Endothelial cell of umbilical vein (primary cell): ENCODE results near the gene GALT. TPM values are rescaled to one million over a fixed set of nuclear protein-coding genes. Genes with fewer than 3 reads are reported as not detected.
A peak's percentile ranks its signal among the peaks of the same experiment; 100 is the strongest.

Experiments used
- BruUV-seq: library from RNA; stranded (reverse); fragments of 400-500 nt; replicated peaks from 2 replicates; lab custom pipeline; 2021; lab: Mats Ljungman, UMichigan
- CTCF ChIA-PET: fragments of 300-600, 350-600 bp; sonication (Branson Sonifier 250); formaldehyde crosslinking; loops from one replicate; lab custom pipeline; 2021; ENCODE audit warnings: antibody characterized with exemption, inconsistent platforms; lab: Charles Lee
- POLR2A ChIA-PET: fragments of 300-600, 350-600 bp; sonication (Branson Sonifier 250); formaldehyde crosslinking; loops from one replicate; lab custom pipeline; 2021; ENCODE audit warnings: antibody characterized with exemption, inconsistent platforms; lab: Charles Lee
- DNase-seq: peaks from one replicate; pipeline ENCODE4 v3.0.0-alpha.2; 2011; ENCODE audit warnings: low read depth, low spot score
- FAIRE-seq: peaks from 2 replicates; lab custom pipeline; 2011; peaks lifted over from hg19 to GRCh38; lab: Jason Lieb, UNC
- H2AFZ ChIP-seq: 2 replicates; pipeline ENCODE4 v1.6.0; 2012; ENCODE audit warnings: low read depth, low read length, control low read depth, inconsistent platforms
- H3K27ac ChIP-seq: 2 replicates; pipeline ENCODE4 v1.5.1; 2011; ENCODE audit warnings: low read depth, mild to moderate bottlenecking, control low read depth, low read length, moderate library complexity; ENCODE audit not compliant: insufficient read depth
- H3K27me3 ChIP-seq, 2 experiments: 2 replicates each; pipeline versions ENCODE4 v1.6.0 to v1.6.1; 2011; ENCODE audit warnings: low read length in 2 of 2, mixed read lengths in 1 of 2; ENCODE audit not compliant: control insufficient read depth in 2 of 2, insufficient read depth in 2 of 2
- H3K36me3 ChIP-seq, 2 experiments: 2 replicates in 1 of 2; 3 replicates in 1 of 2; pipeline ENCODE4 v1.5.1; 2011; ENCODE audit warnings: low read length in 2 of 2, mild to moderate bottlenecking in 1 of 2, moderate library complexity in 1 of 2; ENCODE audit not compliant: control insufficient read depth in 2 of 2, insufficient read depth in 2 of 2; ENCODE audit errors: extremely low read depth in 1 of 2
- H3K4me1 ChIP-seq: 3 replicates; pipeline ENCODE4 v1.5.1; 2011; ENCODE audit warnings: mild to moderate bottlenecking, low read length; ENCODE audit not compliant: control insufficient read depth, insufficient read depth; ENCODE audit errors: extremely low read depth
- H3K4me2 ChIP-seq: 2 replicates; pipeline ENCODE4 v1.6.1; 2011; ENCODE audit warnings: low read length, control low read depth, mixed read lengths; ENCODE audit not compliant: insufficient read depth
- H3K4me3 ChIP-seq, 3 experiments: fragments of 200-600 bp in 1 of 3; sonication (generic), shearing (Covaris generic) in 1 of 3; replicated peaks in 1 of 3; 2 replicates each; pipeline ENCODE4 v1.5.1; 2011 to 2016; ENCODE audit warnings: control low read depth in 3 of 3, low read length in 3 of 3, mild to moderate bottlenecking in 2 of 3, inconsistent platforms in 1 of 3, low read depth in 1 of 3, moderate library complexity in 1 of 3; ENCODE audit not compliant: insufficient read depth in 1 of 3
- H3K79me2 ChIP-seq: 2 replicates; pipeline ENCODE4 v1.6.0; 2012; ENCODE audit warnings: low read length, inconsistent platforms; ENCODE audit not compliant: control insufficient read depth, insufficient read depth
- H3K9ac ChIP-seq: replicated peaks from 2 replicates; pipeline ENCODE3; 2011; ENCODE audit warnings: low read length, control low read depth; ENCODE audit not compliant: insufficient read depth; ENCODE audit errors: extremely low read depth
- H3K9me1 ChIP-seq: replicated peaks from 3 replicates; pipeline ENCODE4 v1.6.0; 2011; ENCODE audit warnings: mild to moderate bottlenecking, low read length; ENCODE audit not compliant: control insufficient read depth, insufficient read depth; ENCODE audit errors: extremely low read depth
- H3K9me3 ChIP-seq: replicated peaks from 2 replicates; pipeline ENCODE4 v1.5.1; 2012; ENCODE audit warnings: low read length, inconsistent platforms; ENCODE audit not compliant: control insufficient read depth, insufficient read depth
- H4K20me1 ChIP-seq: replicated peaks from 2 replicates; pipeline ENCODE3; 2011; ENCODE audit warnings: mild to moderate bottlenecking, low read length; ENCODE audit not compliant: control insufficient read depth, insufficient read depth; ENCODE audit errors: extremely low read depth
- EZH2 ChIP-seq: IDR thresholded peaks from 2 replicates; pipeline ENCODE4 v1.6.1; 2012; ENCODE audit warnings: borderline replicate concordance, low read depth, mild to moderate bottlenecking, moderate library complexity, low read length, inconsistent platforms; ENCODE audit not compliant: severe bottlenecking
- FOS ChIP-seq: IDR thresholded peaks from 2 replicates; pipeline ENCODE4 v1.6.1; 2011; ENCODE audit warnings: mild to moderate bottlenecking, low read length, moderate library complexity, borderline replicate concordance; ENCODE audit not compliant: insufficient read depth
- GATA2 ChIP-seq: IDR thresholded peaks from 2 replicates; pipeline ENCODE4 v1.7.0; 2011; ENCODE audit warnings: low read depth, mild to moderate bottlenecking, moderate library complexity, mixed read lengths, low read length; ENCODE audit not compliant: insufficient read length, insufficient read depth
- JUN ChIP-seq: IDR thresholded peaks from 2 replicates; pipeline ENCODE4 v1.6.1; 2011; ENCODE audit warnings: borderline replicate concordance, low read depth; ENCODE audit not compliant: insufficient read length, insufficient read depth
- MYC ChIP-seq: IDR thresholded peaks from one replicate; pipeline ENCODE4 v1.6.1; 2011; ENCODE audit warnings: mild to moderate bottlenecking, low read depth, low read length
- POLR2A ChIP-seq: IDR thresholded peaks from 2 replicates; pipeline ENCODE4 v1.6.1; 2012; ENCODE audit warnings: low read depth, mild to moderate bottlenecking, control low read depth, low read length
- POLR2AphosphoS5 ChIP-seq: IDR thresholded peaks from 2 replicates; pipeline ENCODE4 v1.6.1; 2012; ENCODE audit warnings: low read depth, mild to moderate bottlenecking, control low read depth, low read length, moderate library complexity; ENCODE audit not compliant: insufficient read depth
- dilution Hi-C: fragments of 300-500 bp; cut with MboI; formaldehyde crosslinking; loops from one replicate; pipeline ENCODE4 v1.15.0; 2019; ENCODE audit warnings: low sequenced_read_pairs; ENCODE audit not compliant: extremely low pct_ligation_motif_present
- intact Hi-C: fragments of 100-400 bp; cut with micrococcal nuclease; formaldehyde crosslinking; loops from one replicate; pipeline ENCODE4 v1.10.0; 2022
- polyA plus RNA-seq, 4 experiments: library from polyadenylated mRNA; depleted of rRNA in 3 of 4; stranded (reverse) in 3 of 4; unstranded in 1 of 4; fragments of >200 nt; gene quantifications; 2 replicates each; pipeline versions ENCODE4 v1.2.1 to v1.2.3, GENCODE V29; 2011 to 2012; ENCODE audit warnings: missing spikeins in 1 of 4
- total RNA-seq: library from RNA; stranded (reverse); gene quantifications from 2 replicates; pipeline ENCODE4 v1.2.3, GENCODE V29; 2021
- TF ChIP-seq, protein P1 (sequence below): IDR thresholded peaks from 2 replicates; pipeline ENCODE4 v1.6.1; 2011; ENCODE audit not compliant: insufficient read depth, insufficient read length
- TF ChIP-seq, protein P2 (sequence below), 2 donors: IDR thresholded peaks; 1 replicate in 1 of 2; 2 replicates in 1 of 2; pipeline ENCODE4 v1.5.1; 2011; ENCODE audit warnings: low read length in 2 of 2, mild to moderate bottlenecking in 2 of 2, moderate library complexity in 2 of 2, control low read depth in 1 of 2, inconsistent platforms in 1 of 2, low read depth in 1 of 2; ENCODE audit not compliant: insufficient read depth in 1 of 2; ENCODE audit errors: extremely low read depth in 1 of 2

The GALT gene
- total and polyA plus RNA-seq, 2 donors (not counting 3 experiments of a cell fraction or from before 2014, with no cell fraction given), result 36.6 to 58.5 TPM

DNA sequence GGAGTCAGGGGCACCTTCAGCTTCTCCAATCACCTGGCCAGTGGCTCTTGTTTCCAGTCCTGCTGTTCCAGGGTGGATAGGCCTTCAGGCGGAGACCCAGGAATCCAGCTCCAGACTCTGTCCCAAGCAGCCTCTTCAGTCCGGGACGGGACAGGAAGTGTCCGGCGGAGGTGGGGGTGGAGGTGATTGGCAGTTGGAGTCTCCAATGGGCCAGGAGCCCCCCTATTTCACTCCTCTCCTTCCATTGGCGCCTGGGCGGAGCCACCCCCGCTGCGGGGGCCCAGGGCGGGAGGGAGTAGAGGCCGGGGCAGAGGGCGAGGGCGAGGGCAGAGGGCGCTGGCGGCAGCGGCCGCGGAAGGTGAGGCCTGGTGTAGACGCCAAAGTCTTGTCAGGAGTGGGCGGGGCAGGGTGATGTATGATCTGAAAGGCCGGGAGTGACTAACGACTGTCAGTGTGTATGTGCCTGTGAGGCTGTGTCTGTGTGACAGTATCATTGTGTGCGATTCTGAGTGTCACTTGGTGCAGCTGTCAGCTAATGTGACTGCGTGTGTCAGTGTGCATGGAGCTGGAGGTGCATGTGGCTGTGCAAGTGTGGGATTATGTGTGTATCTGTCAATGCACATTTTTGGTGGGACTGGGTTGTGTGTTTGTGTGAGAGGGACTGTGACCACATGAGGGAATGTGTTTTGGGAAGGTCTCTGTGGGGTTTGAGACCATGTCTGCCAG lies 5.6 kb downstream of the GALT start, which contains the start of gene IL11RA:
IL11RA (plus strand) TSS at position 310 of the 726 bp plus-strand sequence. CDS start 3,033 bp downstream, outside the sequence.
- peak; percentile 90 for FAIRE-seq
- Histone ChIP-seq H2AFZ (peak within 1 kb of the TSS; percentile 43), H3K79me2 (peaks cover 6% of the 10 kb centered on the region), H3K4me1 (peaks cover 32% of the 10 kb centered on the region), H3K27me3 (no peaks in the 10 kb centered on the region), H3K9ac (peak within 1 kb of the TSS; percentile 12), H3K9me1 (no peaks in the 10 kb centered on the region), H3K4me3 (peak within 1 kb of the TSS; percentile 0 to 27 (median 13)), H3K4me2 (peak within 1 kb of the TSS; percentile 44), H3K36me3 (peaks cover 0 to 14% of the 10 kb centered on the region in 2 experiments), H4K20me1 (no peaks in the 10 kb centered on the region), H3K27ac (no peak within 1 kb of the TSS), H3K9me3 (no peaks in the 10 kb centered on the region)
- intact Hi-C loops (loop anchor here (1.0 kb wide), 1 partner anchor 13 kb away; no protein-coding TSS in a partner anchor), dilution Hi-C loops (no loop called here)
- ChIA-PET CTCF (interaction anchor here (1.0 to 1.6 kb wide), 3 partner anchors 9 to 18 kb away, joined by 3 to 8 read pairs (median 6); no protein-coding TSS in a partner anchor), POLR2A (no interaction called here)
- DNase-seq, result peak; percentile 82
- TF ChIP-seq POLR2AphosphoS5 (no peak), POLR2A (no peak), EZH2 (no peak), GATA2 (no peak), FOS (no peak), JUN (no peak), MYC (no peak)
- TF ChIP-seq, protein P1, sequence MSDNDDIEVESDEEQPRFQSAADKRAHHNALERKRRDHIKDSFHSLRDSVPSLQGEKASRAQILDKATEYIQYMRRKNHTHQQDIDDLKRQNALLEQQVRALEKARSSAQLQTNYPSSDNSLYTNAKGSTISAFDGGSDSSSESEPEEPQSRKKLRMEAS, result no peak
- TF ChIP-seq, protein P2, sequence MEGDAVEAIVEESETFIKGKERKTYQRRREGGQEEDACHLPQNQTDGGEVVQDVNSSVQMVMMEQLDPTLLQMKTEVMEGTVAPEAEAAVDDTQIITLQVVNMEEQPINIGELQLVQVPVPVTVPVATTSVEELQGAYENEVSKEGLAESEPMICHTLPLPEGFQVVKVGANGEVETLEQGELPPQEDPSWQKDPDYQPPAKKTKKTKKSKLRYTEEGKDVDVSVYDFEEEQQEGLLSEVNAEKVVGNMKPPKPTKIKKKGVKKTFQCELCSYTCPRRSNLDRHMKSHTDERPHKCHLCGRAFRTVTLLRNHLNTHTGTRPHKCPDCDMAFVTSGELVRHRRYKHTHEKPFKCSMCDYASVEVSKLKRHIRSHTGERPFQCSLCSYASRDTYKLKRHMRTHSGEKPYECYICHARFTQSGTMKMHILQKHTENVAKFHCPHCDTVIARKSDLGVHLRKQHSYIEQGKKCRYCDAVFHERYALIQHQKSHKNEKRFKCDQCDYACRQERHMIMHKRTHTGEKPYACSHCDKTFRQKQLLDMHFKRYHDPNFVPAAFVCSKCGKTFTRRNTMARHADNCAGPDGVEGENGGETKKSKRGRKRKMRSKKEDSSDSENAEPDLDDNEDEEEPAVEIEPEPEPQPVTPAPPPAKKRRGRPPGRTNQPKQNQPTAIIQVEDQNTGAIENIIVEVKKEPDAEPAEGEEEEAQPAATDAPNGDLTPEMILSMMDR (IDR thresholded peaks at IDR 0.05; ENCODE audit: extremely low read depth in 1 of 2, insufficient read depth in 1 of 2, low read depth in 1 of 2, low read length in 2 of 2), result no peak
- BruUV-seq, result no TSS peak
